Pancreas (tissue), 10 donors: ENCODE results near the gene RNF39. TPM values are rescaled to one million over a fixed set of nuclear protein-coding genes. Genes with fewer than 3 reads are reported as not detected.
A peak's percentile ranks its signal among the peaks of the same experiment; 100 is the strongest.
"Not testable (repeated sequence)": the region's sequence is repeated elsewhere in the genome, so short reads cannot be mapped to it uniquely, and the experiment has no call there.

Experiments used
- ATAC-seq, 4 donors: fragments of 200-7000 bp; cut with Tn5 transposase; one replicate each; pipeline versions ENCODE4 v1.8.0 to v1.9.1; 2020; ENCODE audit warnings: mild to moderate bottlenecking in 4 of 4, moderate library complexity in 4 of 4
- DNase-seq, 6 donors: peaks; one replicate each; pipeline ENCODE4 v3.0.0-alpha.2; 2020
- FAIRE-seq: peaks from 2 replicates; lab custom pipeline; 2012; peaks lifted over from hg19 to GRCh38; lab: Jason Lieb, UNC
- H3K27ac ChIP-seq, 4 donors: fragments of 200-600 bp; sonication (generic); 1 replicate in 3 of 4; 2 replicates in 1 of 4; pipeline versions ENCODE4 v1.5.0 to v1.8.0; 2020
- H3K27me3 ChIP-seq, 4 donors: fragments of 200-600 bp; one replicate each; pipeline ENCODE4 v1.8.0; 2021
- H3K36me3 ChIP-seq, 3 donors: fragments of 200-600 bp; sonication (generic) in 1 of 3; one replicate each; pipeline versions ENCODE4 v1.5.0 to v1.8.0; 2020 to 2021
- H3K4me1 ChIP-seq, 3 donors: fragments of 200-600 bp; one replicate each; pipeline ENCODE4 v1.8.0; 2021
- H3K4me3 ChIP-seq, 4 donors: fragments of 200-600 bp; sonication (generic) in 2 of 4; one replicate each; pipeline versions ENCODE4 v1.5.0 to v1.8.0; 2020 to 2021
- H3K9me3 ChIP-seq, 4 donors: fragments of 200-600 bp; one replicate each; pipeline ENCODE4 v1.8.0; 2021
- WGBS, 2 donors: extraction: QIAGEN DNeasy Blood & Tissue Kit; methylation state at CpG; one replicate each; pipeline ENCODE4 v1.1.7; 2013; 5-methylcytosine and 5-hydroxymethylcytosine counted together
- intact Hi-C, 3 donors: fragments of 100-400 bp; cut with DNase I; formaldehyde crosslinking; loops; one replicate each; pipeline versions ENCODE4 v1.11.1 to v1.14.2; 2022
- polyA plus RNA-seq, 2 donors: library from polyadenylated mRNA; stranded (reverse); fragments of 200-250 nt; gene quantifications; one replicate each; pipeline ENCODE4 v1.2.3, GENCODE V29; 2013
- total RNA-seq, 6 donors: library from RNA; stranded (reverse); fragmentation: NEBNext Ultra II Directional in 4 of 6; extraction: Animal tissue kit (Norgen Biotek cat#: 25700) in 4 of 6; gene quantifications; one replicate each; pipeline versions ENCODE4 v1.2.1 to v1.2.4, GENCODE V29; 2021 to 2023
- TF ChIP-seq, protein P1 (sequence below), 4 donors: fragments of 200-600 bp; sonication (generic) in 3 of 4; IDR thresholded peaks; one replicate each; pipeline versions ENCODE4 v1.5.0 to v1.8.0; 2021; ENCODE audit warnings: antibody characterized with exemption in 4 of 4
- donor health status: healthy with polysubstance abuse.
- donor health status: DM: no; HTN: no; CAD: no; lungs with moderate emphysema.
- donor health status: DM: no; HTN: no; CAD: no.
- donor health status: control.
- donor health status: control.
- donor health status: Bipolar disorder and iron deficiency.
- donor health status: DM: yes; HTN: yes; CAD: no.
- donor health status: DM: no; HTN: no; CAD: no.
- donor health status: DM: no; HTN: no; CAD: no.
- donor health status: DM: yes; HTN: yes; CAD: no.

Gene RNF39, protein sequence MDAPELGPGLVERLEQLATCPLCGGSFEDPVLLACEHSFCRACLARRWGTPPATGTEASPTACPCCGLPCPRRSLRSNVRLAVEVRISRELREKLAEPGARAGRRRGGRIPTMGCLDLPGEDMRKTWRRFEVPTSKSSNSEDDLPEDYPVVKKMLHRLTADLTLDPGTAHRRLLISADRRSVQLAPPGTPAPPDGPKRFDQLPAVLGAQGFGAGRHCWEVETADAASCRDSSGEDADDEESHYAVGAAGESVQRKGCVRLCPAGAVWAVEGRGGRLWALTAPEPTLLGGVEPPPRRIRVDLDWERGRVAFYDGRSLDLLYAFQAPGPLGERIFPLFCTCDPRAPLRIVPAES
- total RNA-seq (1 to 10 TPM in 3 of 6 donors, under 1 TPM in 3; 0.18 to 1.3 (median 0.78) TPM), polyA plus RNA-seq (under 1 TPM; 0.38 to 0.54 TPM)

DNA sequence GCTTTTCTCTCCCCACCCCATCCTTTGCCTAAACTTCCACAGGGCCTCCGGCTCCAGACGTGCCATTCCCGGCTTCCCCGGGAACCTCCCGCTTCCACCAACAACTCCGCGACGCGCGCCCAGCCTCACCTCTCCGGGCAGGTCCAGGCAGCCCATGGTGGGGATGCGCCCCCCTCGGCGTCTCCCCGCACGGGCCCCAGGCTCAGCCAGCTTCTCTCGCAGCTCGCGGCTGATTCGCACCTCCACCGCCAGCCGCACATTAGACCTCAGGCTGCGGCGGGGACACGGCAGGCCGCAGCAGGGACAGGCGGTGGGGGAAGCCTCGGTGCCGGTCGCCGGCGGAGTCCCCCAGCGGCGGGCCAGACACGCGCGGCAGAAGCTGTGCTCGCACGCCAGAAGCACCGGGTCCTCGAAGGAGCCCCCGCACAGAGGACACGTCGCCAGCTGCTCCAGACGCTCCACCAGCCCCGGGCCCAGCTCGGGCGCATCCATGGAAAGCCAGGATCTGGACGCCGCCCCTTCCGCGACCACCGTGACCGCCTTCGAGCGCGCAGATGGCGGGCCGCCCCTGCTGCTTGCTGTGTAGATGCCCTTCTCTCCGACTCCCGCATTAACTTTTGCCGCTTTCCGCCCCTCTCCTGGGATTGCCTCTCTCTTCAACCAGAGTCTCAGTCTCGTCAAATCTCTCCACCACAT lies at the start of gene RNF39:
RNF39 (minus strand) TSS at position 676 of the 696 bp plus-strand sequence; CDS start at position 492, 184 bp downstream.
- ATAC-seq = peak; percentile 36 to 54 (median 48)
- WGBS, 2 donors = 1 to 3% methylated on average over 64 of the region's 64 CpGs
- peak in 4 of 6 donors; percentile 28 to 74 (median 51) for DNase-seq
- H3K9me3 ChIP-seq = no peaks in the 10 kb centered on the region
- H3K36me3 ChIP-seq = no peaks in the 10 kb centered on the region
- H3K27me3 ChIP-seq = no peaks in the 10 kb centered on the region
- intact Hi-C loops = no loop called here
- H3K27ac ChIP-seq = peak within 1 kb of the TSS; percentile 17 to 61 (median 46)
- peak within 1 kb of the TSS; percentile 24 to 56 (median 32) for H3K4me3 ChIP-seq
- peaks cover 0 to 14% (median 7%) of the 10 kb centered on the region in 3 donors for H3K4me1 ChIP-seq
- TF ChIP-seq, protein P1, sequence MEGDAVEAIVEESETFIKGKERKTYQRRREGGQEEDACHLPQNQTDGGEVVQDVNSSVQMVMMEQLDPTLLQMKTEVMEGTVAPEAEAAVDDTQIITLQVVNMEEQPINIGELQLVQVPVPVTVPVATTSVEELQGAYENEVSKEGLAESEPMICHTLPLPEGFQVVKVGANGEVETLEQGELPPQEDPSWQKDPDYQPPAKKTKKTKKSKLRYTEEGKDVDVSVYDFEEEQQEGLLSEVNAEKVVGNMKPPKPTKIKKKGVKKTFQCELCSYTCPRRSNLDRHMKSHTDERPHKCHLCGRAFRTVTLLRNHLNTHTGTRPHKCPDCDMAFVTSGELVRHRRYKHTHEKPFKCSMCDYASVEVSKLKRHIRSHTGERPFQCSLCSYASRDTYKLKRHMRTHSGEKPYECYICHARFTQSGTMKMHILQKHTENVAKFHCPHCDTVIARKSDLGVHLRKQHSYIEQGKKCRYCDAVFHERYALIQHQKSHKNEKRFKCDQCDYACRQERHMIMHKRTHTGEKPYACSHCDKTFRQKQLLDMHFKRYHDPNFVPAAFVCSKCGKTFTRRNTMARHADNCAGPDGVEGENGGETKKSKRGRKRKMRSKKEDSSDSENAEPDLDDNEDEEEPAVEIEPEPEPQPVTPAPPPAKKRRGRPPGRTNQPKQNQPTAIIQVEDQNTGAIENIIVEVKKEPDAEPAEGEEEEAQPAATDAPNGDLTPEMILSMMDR (IDR thresholded peaks at IDR 0.05) = no peak
- FAIRE-seq = no peak

DNA sequence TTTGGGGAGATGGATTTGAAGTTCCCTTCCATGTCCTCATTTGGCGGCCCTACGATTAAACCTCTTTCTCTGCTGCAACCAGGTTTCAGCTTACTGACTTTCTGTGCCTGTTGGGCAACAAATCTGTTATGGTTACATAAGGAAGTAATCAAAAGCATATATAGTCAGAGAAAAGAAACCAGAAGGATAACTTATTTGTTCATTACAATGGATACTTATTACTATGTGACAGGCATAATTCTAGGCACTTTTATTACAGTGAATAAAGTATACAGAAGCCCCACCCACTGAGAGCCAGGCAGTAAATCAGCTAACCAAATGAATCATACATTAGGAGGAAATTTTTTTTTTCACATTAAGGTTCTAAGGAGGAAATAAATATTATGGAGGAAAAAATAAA lies 46.9 kb upstream of the RNF39 start:
- TF ChIP-seq, protein P1 (IDR thresholded peaks at IDR 0.05) = no peak
- intact Hi-C loops = no loop called here
- H3K9me3 ChIP-seq = no peaks in the 10 kb centered on the region
- FAIRE-seq = peak; percentile 84
- H3K36me3 ChIP-seq = no peaks in the 10 kb centered on the region
- no peak overlapping the region for H3K4me3 ChIP-seq
- no peaks in the 10 kb centered on the region for H3K4me1 ChIP-seq
- peaks cover 0 to 5% (median 0%) of the 10 kb centered on the region in 4 donors for H3K27me3 ChIP-seq
- WGBS, 2 donors = 24 to 42% methylated on average over 2 of the region's 2 CpGs
- DNase-seq = no peak
- ATAC-seq = peak in 1 of 4 donors; percentile 30
- no peak overlapping the region for H3K27ac ChIP-seq

DNA sequence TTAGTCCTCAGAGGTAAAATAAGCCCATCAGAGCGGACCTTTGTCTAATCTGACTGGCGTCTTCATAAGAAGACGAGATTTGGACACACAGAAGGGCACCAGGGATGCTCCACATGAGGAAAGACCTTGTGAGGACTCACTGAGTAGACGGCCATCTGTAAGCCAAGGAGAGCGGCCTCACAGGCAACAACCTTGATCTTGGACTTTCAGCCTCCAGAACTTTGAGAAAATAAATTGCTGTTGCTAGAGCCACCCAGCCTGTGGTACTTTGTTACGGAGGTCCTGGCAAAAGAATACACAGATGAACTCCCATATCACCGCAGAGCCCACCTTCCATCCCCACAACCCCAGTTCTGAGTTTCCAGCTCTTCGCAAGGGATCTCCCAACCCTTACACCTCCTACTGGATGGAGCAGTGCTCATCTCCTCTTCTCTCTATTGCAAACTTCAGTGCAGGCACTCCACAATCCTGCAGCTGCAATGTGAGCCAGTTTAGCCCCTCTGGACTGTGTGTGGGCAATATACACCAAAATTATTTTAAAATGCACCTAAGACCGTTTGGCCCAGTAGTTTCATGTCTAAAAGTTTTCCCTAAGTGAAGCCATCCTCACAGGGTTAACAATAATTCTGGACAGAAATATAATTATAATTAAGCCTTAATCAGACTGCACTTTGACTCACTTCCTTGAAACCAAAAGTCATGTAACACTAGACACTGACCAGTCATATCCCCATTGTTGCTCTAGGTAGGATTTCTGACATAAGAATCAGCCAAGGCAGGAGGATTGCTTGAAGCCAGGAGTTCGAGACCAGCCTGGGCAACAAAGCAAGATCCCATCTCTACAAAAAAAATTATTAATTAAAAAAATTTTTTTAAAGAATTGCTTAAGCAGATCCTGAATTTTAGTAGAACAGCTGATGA lies 46.1 kb upstream of the RNF39 start:
- TF ChIP-seq, protein P1 (IDR thresholded peaks at IDR 0.05) = no peak
- peaks cover 0 to 5% (median under 1%) of the 10 kb centered on the region in 4 donors for H3K27me3 ChIP-seq
- no peak for FAIRE-seq
- 60 to 69% methylated on average over 10 of the region's 10 CpGs for WGBS, 2 donors
- H3K36me3 ChIP-seq = no peaks in the 10 kb centered on the region
- no peaks in the 10 kb centered on the region for H3K9me3 ChIP-seq
- no peak for ATAC-seq
- no peak overlapping the region for H3K27ac ChIP-seq
- H3K4me3 ChIP-seq = no peak overlapping the region
- no peaks in the 10 kb centered on the region for H3K4me1 ChIP-seq
- intact Hi-C loops = no loop called here
- DNase-seq = no peak

DNA sequence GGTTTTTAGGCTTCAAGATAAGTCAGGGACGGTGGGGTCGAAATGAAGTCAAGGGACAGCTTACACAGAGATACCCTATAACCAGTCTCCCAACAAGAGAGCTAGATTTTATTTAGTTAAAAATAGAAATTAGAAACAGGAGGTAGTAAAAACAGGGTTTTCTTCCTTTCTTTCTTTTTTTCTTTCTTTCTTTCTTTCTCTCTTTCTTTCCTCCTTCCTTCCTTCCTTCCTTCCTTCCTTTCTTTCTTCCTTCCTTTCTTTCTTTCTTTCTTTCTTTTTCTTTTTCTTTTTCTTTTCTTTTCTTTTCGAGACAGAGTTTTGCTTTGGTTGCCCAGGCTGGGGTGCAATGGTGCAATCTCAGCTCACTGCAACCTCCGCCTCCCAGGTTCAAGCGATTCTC lies 43.1 kb upstream of the RNF39 start:
- FAIRE-seq, H3K4me1 ChIP-seq, H3K36me3 ChIP-seq, DNase-seq, H3K27me3 ChIP-seq, H3K9me3 ChIP-seq, intact Hi-C loops, H3K27ac ChIP-seq, H3K4me3 ChIP-seq, ATAC-seq: not testable (repeated sequence)
- 79 to 81% methylated on average over 5 of the region's 5 CpGs for WGBS, 2 donors

DNA sequence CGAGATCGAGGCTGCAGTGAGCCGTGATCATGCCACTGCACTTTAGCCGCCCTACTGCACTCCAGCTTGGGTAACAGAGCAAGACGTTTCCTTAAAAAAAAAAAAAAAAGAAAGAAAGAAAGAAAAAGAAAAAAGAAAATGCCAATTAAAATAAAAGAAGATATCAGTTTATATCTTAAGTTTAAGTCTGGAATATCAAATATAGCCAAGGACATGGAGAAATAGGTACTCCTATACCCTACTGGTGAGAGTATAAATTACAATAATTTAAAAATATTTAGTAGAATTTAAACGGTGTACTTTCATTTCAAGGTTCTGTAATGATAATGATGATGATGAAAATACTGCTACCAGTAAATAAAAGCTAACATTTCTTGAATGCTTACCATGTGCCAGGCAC lies 41.2 kb upstream of the RNF39 start:
- no peaks in the 10 kb centered on the region for H3K4me1 ChIP-seq
- 67 to 72% methylated on average over 6 of the region's 6 CpGs for WGBS, 2 donors
- H3K9me3 ChIP-seq = no peaks in the 10 kb centered on the region
- no peak overlapping the region for H3K27ac ChIP-seq
- intact Hi-C loops = no loop called here
- ATAC-seq = no peak
- no peaks in the 10 kb centered on the region for H3K36me3 ChIP-seq
- peaks cover 0 to 10% (median 2%) of the 10 kb centered on the region in 4 donors for H3K27me3 ChIP-seq
- TF ChIP-seq, protein P1 (IDR thresholded peaks at IDR 0.05) = peak in 1 of 4 donors; percentile 11
- no peak overlapping the region for H3K4me3 ChIP-seq
- no peak for DNase-seq
- no peak for FAIRE-seq
